Endothelial cell of umbilical vein (primary cell): ENCODE measurements around the gene NCOA3. TPM values are rescaled to one million over a fixed set of nuclear protein-coding genes. Genes with fewer than 3 reads are reported as not detected.

ENCODE experiments used
- BruUV-seq: library from RNA; stranded (reverse); fragments of 400-500 nt; replicated peaks from 2 replicates; lab custom pipeline; 2021; lab: Mats Ljungman, UMichigan
- CTCF ChIA-PET: fragments of 300-600, 350-600 bp; sonication (Branson Sonifier 250); formaldehyde crosslinking; loops from one replicate; lab custom pipeline; 2021; ENCODE audit warnings: antibody characterized with exemption, inconsistent platforms; lab: Charles Lee
- POLR2A ChIA-PET: fragments of 300-600, 350-600 bp; sonication (Branson Sonifier 250); formaldehyde crosslinking; loops from one replicate; lab custom pipeline; 2021; ENCODE audit warnings: antibody characterized with exemption, inconsistent platforms; lab: Charles Lee
- DNase-seq: peaks from one replicate; pipeline ENCODE4 v3.0.0-alpha.2; 2011; ENCODE audit warnings: low read depth, low spot score
- FAIRE-seq: peaks from 2 replicates; lab custom pipeline; 2011; peaks lifted over from hg19 to GRCh38; lab: Jason Lieb, UNC
- H2AFZ ChIP-seq: 2 replicates; pipeline ENCODE4 v1.6.0; 2012; ENCODE audit warnings: low read depth, low read length, control low read depth, inconsistent platforms
- H3K27ac ChIP-seq: 2 replicates; pipeline ENCODE4 v1.5.1; 2011; ENCODE audit warnings: low read depth, mild to moderate bottlenecking, control low read depth, low read length, moderate library complexity; ENCODE audit not compliant: insufficient read depth
- H3K27me3 ChIP-seq, 2 experiments: 2 replicates each; pipeline versions ENCODE4 v1.6.0 to v1.6.1; 2011; ENCODE audit warnings: low read length in 2 of 2, mixed read lengths in 1 of 2; ENCODE audit not compliant: control insufficient read depth in 2 of 2, insufficient read depth in 2 of 2
- H3K36me3 ChIP-seq, 2 experiments: 2 replicates in 1 of 2; 3 replicates in 1 of 2; pipeline ENCODE4 v1.5.1; 2011; ENCODE audit warnings: low read length in 2 of 2, mild to moderate bottlenecking in 1 of 2, moderate library complexity in 1 of 2; ENCODE audit not compliant: control insufficient read depth in 2 of 2, insufficient read depth in 2 of 2; ENCODE audit errors: extremely low read depth in 1 of 2
- H3K4me1 ChIP-seq: 3 replicates; pipeline ENCODE4 v1.5.1; 2011; ENCODE audit warnings: mild to moderate bottlenecking, low read length; ENCODE audit not compliant: control insufficient read depth, insufficient read depth; ENCODE audit errors: extremely low read depth
- H3K4me2 ChIP-seq: 2 replicates; pipeline ENCODE4 v1.6.1; 2011; ENCODE audit warnings: low read length, control low read depth, mixed read lengths; ENCODE audit not compliant: insufficient read depth
- H3K4me3 ChIP-seq, 3 experiments: fragments of 200-600 bp in 1 of 3; sonication (generic), shearing (Covaris generic) in 1 of 3; replicated peaks in 1 of 3; 2 replicates each; pipeline ENCODE4 v1.5.1; 2011 to 2016; ENCODE audit warnings: control low read depth in 3 of 3, low read length in 3 of 3, mild to moderate bottlenecking in 2 of 3, inconsistent platforms in 1 of 3, low read depth in 1 of 3, moderate library complexity in 1 of 3; ENCODE audit not compliant: insufficient read depth in 1 of 3
- H3K79me2 ChIP-seq: 2 replicates; pipeline ENCODE4 v1.6.0; 2012; ENCODE audit warnings: low read length, inconsistent platforms; ENCODE audit not compliant: control insufficient read depth, insufficient read depth
- H3K9ac ChIP-seq: replicated peaks from 2 replicates; pipeline ENCODE3; 2011; ENCODE audit warnings: low read length, control low read depth; ENCODE audit not compliant: insufficient read depth; ENCODE audit errors: extremely low read depth
- H3K9me1 ChIP-seq: replicated peaks from 3 replicates; pipeline ENCODE4 v1.6.0; 2011; ENCODE audit warnings: mild to moderate bottlenecking, low read length; ENCODE audit not compliant: control insufficient read depth, insufficient read depth; ENCODE audit errors: extremely low read depth
- H3K9me3 ChIP-seq: replicated peaks from 2 replicates; pipeline ENCODE4 v1.5.1; 2012; ENCODE audit warnings: low read length, inconsistent platforms; ENCODE audit not compliant: control insufficient read depth, insufficient read depth
- H4K20me1 ChIP-seq: replicated peaks from 2 replicates; pipeline ENCODE3; 2011; ENCODE audit warnings: mild to moderate bottlenecking, low read length; ENCODE audit not compliant: control insufficient read depth, insufficient read depth; ENCODE audit errors: extremely low read depth
- CTCF ChIP-seq, 2 donors: IDR thresholded peaks; 1 replicate in 1 of 2; 2 replicates in 1 of 2; pipeline ENCODE4 v1.5.1; 2011; ENCODE audit warnings: low read length in 2 of 2, mild to moderate bottlenecking in 2 of 2, moderate library complexity in 2 of 2, control low read depth in 1 of 2, inconsistent platforms in 1 of 2, low read depth in 1 of 2; ENCODE audit not compliant: insufficient read depth in 1 of 2; ENCODE audit errors: extremely low read depth in 1 of 2
- EZH2 ChIP-seq: IDR thresholded peaks from 2 replicates; pipeline ENCODE4 v1.6.1; 2012; ENCODE audit warnings: borderline replicate concordance, low read depth, mild to moderate bottlenecking, moderate library complexity, low read length, inconsistent platforms; ENCODE audit not compliant: severe bottlenecking
- GATA2 ChIP-seq: IDR thresholded peaks from 2 replicates; pipeline ENCODE4 v1.7.0; 2011; ENCODE audit warnings: low read depth, mild to moderate bottlenecking, moderate library complexity, mixed read lengths, low read length; ENCODE audit not compliant: insufficient read length, insufficient read depth
- JUN ChIP-seq: IDR thresholded peaks from 2 replicates; pipeline ENCODE4 v1.6.1; 2011; ENCODE audit warnings: borderline replicate concordance, low read depth; ENCODE audit not compliant: insufficient read length, insufficient read depth
- MAX ChIP-seq: IDR thresholded peaks from 2 replicates; pipeline ENCODE4 v1.6.1; 2011; ENCODE audit not compliant: insufficient read depth, insufficient read length
- MYC ChIP-seq: IDR thresholded peaks from one replicate; pipeline ENCODE4 v1.6.1; 2011; ENCODE audit warnings: mild to moderate bottlenecking, low read depth, low read length
- POLR2AphosphoS5 ChIP-seq: IDR thresholded peaks from 2 replicates; pipeline ENCODE4 v1.6.1; 2012; ENCODE audit warnings: low read depth, mild to moderate bottlenecking, control low read depth, low read length, moderate library complexity; ENCODE audit not compliant: insufficient read depth
- dilution Hi-C: fragments of 300-500 bp; cut with MboI; formaldehyde crosslinking; loops from one replicate; pipeline ENCODE4 v1.15.0; 2019; ENCODE audit warnings: low sequenced_read_pairs; ENCODE audit not compliant: extremely low pct_ligation_motif_present
- intact Hi-C: fragments of 100-400 bp; cut with micrococcal nuclease; formaldehyde crosslinking; loops from one replicate; pipeline ENCODE4 v1.10.0; 2022
- polyA plus RNA-seq, 4 experiments: library from polyadenylated mRNA; depleted of rRNA in 3 of 4; stranded (reverse) in 3 of 4; unstranded in 1 of 4; fragments of >200 nt; gene quantifications; 2 replicates each; pipeline versions ENCODE4 v1.2.1 to v1.2.3, GENCODE V29; 2011 to 2012; ENCODE audit warnings: missing spikeins in 1 of 4
- total RNA-seq: library from RNA; stranded (reverse); gene quantifications from 2 replicates; pipeline ENCODE4 v1.2.3, GENCODE V29; 2021

NCOA3 gene
- total and polyA plus RNA-seq, 2 donors (not counting 3 experiments of a cell fraction or from before 2014, with no cell fraction given), result 12.0 to 35.6 TPM

- Histone ChIP-seq H3K27ac (no peak overlapping the region), H3K27me3 (no peaks in the 10 kb centered on the region), H3K79me2 (peaks cover 54% of the 10 kb centered on the region), H3K9me3 (no peaks in the 10 kb centered on the region), H4K20me1 (no peaks in the 10 kb centered on the region), H3K9ac (no peak overlapping the region), H3K4me1 (no peaks in the 10 kb centered on the region), H2AFZ (no peak overlapping the region), H3K36me3 (no peaks in the 10 kb centered on the region), H3K4me3 (no peak overlapping the region), H3K4me2 (no peak overlapping the region), H3K9me1 (no peaks in the 10 kb centered on the region)
- ChIA-PET CTCF (no interaction called here), POLR2A (no interaction called here)
- dilution Hi-C loops (no loop called here), intact Hi-C loops (no loop called here)
- FAIRE-seq, result no peak
- TF ChIP-seq MYC, result no peak
- no peak for DNase-seq
- no TSS peak for BruUV-seq
These were observed 56.1 kb downstream of the NCOA3 start for GRCh38 chr20:47557791-47558190.

GRCh38 chr20:47558295-47559066 lies 56.8 kb downstream of the NCOA3 start:
- H3K27ac ChIP-seq, result no peak overlapping the region
- no peaks in the 10 kb centered on the region for H3K9me1 ChIP-seq
- FAIRE-seq, result no peak
- H3K9ac ChIP-seq, result no peak overlapping the region
- no peak overlapping the region for H2AFZ ChIP-seq
- dilution Hi-C loops (no loop called here), intact Hi-C loops (no loop called here)
- H3K27me3 ChIP-seq, result no peaks in the 10 kb centered on the region
- no peak for DNase-seq
- no peaks in the 10 kb centered on the region for H3K9me3 ChIP-seq
- peaks cover 56% of the 10 kb centered on the region for H3K79me2 ChIP-seq
- no TSS peak for BruUV-seq
- ChIA-PET POLR2A (no interaction called here), CTCF (interaction anchor here (1.5 kb wide), 1 partner anchor 10 kb away, joined by 5 read pairs; no protein-coding TSS in a partner anchor)
- no peaks in the 10 kb centered on the region for H3K4me1 ChIP-seq
- H3K4me3 ChIP-seq, result no peak overlapping the region
- TF ChIP-seq EZH2 (no peak), MYC (no peak), MAX (no peak), GATA2 (no peak), JUN (no peak), CTCF (IDR thresholded peaks at IDR 0.05; ENCODE audit: extremely low read depth in 1 of 2, insufficient read depth in 1 of 2, low read depth in 1 of 2, low read length in 2 of 2) (no peak), POLR2AphosphoS5 (no peak)
- H3K36me3 ChIP-seq, result no peaks in the 10 kb centered on the region
- no peaks in the 10 kb centered on the region for H4K20me1 ChIP-seq
- no peak overlapping the region for H3K4me2 ChIP-seq
